Fibroblast of pulmonary artery (primary cell): Measurements from ENCODE around the gene WWP2.
"Not testable (repeated sequence)": the region's sequence is repeated elsewhere in the genome, so short reads cannot be mapped to it uniquely, and the experiment has no call there.

Source experiments
- DNase-seq: peaks from one replicate; pipeline ENCODE4 v3.0.0-alpha.2; 2010; ENCODE audit warnings: low read depth
- H3K4me3 ChIP-seq: replicated peaks from 2 replicates; pipeline ENCODE4 v1.5.1; 2011; ENCODE audit warnings: low read depth, mild to moderate bottlenecking, control low read depth, low read length, moderate library complexity

Gene WWP2

DNA sequence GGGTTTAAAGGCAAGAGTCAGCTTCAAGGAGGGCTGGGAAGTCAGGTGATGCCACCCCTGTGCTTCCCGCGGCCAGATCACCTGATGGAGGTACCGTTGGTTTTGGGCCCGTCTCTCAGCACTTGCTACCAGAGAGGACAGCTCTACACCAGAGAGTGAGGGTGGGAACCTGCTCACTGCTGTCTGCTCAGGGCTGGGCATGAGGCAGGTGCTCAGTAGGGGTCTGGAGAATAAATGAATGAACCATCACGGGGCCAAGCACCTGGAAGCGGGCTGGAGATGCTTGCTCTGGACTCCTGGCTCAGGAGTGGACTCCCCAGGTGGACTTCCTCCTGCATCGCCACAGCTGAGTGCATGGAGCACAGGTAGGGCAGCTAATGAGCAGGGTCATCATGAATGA, 210.0 kb downstream of the WWP2 start:
- not testable (repeated sequence) for DNase-seq

DNA sequence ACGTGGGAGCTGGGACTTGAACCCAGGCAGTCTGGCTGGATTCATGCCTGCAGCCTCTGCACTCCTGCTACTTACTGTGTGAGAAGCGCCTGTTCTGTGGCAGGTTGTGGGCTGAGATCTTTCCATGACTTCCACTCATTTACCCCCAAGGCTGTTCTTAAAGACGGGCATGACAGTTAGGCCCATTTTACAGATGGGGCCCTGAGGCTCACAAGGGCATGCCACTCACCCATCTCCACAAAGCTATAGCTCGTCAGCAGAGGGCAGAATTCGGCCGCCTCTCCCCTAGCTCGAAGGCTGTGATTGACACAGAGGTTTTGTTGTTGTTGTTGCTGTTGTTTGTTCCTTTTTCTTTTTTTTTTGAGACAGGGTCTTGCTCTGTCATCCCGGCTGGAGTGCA, 210.8 kb downstream of the WWP2 start:
- H3K4me3 ChIP-seq, DNase-seq: not testable (repeated sequence)

More for the DNA sequence above, 210.0 kb downstream of the WWP2 start:
- not testable (repeated sequence) for H3K4me3 ChIP-seq

GRCh38 chr16:69985196-69985595, 223.1 kb downstream of the WWP2 start:
- H3K4me3 ChIP-seq, DNase-seq: not testable (repeated sequence)
